ENCODE data around the gene USP47.

The USP47 gene, protein sequence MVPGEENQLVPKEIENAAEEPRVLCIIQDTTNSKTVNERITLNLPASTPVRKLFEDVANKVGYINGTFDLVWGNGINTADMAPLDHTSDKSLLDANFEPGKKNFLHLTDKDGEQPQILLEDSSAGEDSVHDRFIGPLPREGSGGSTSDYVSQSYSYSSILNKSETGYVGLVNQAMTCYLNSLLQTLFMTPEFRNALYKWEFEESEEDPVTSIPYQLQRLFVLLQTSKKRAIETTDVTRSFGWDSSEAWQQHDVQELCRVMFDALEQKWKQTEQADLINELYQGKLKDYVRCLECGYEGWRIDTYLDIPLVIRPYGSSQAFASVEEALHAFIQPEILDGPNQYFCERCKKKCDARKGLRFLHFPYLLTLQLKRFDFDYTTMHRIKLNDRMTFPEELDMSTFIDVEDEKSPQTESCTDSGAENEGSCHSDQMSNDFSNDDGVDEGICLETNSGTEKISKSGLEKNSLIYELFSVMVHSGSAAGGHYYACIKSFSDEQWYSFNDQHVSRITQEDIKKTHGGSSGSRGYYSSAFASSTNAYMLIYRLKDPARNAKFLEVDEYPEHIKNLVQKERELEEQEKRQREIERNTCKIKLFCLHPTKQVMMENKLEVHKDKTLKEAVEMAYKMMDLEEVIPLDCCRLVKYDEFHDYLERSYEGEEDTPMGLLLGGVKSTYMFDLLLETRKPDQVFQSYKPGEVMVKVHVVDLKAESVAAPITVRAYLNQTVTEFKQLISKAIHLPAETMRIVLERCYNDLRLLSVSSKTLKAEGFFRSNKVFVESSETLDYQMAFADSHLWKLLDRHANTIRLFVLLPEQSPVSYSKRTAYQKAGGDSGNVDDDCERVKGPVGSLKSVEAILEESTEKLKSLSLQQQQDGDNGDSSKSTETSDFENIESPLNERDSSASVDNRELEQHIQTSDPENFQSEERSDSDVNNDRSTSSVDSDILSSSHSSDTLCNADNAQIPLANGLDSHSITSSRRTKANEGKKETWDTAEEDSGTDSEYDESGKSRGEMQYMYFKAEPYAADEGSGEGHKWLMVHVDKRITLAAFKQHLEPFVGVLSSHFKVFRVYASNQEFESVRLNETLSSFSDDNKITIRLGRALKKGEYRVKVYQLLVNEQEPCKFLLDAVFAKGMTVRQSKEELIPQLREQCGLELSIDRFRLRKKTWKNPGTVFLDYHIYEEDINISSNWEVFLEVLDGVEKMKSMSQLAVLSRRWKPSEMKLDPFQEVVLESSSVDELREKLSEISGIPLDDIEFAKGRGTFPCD (N-terminal part only)
- 163 to 269 reads per million in 2 donors for total RNA-seq

DNA sequence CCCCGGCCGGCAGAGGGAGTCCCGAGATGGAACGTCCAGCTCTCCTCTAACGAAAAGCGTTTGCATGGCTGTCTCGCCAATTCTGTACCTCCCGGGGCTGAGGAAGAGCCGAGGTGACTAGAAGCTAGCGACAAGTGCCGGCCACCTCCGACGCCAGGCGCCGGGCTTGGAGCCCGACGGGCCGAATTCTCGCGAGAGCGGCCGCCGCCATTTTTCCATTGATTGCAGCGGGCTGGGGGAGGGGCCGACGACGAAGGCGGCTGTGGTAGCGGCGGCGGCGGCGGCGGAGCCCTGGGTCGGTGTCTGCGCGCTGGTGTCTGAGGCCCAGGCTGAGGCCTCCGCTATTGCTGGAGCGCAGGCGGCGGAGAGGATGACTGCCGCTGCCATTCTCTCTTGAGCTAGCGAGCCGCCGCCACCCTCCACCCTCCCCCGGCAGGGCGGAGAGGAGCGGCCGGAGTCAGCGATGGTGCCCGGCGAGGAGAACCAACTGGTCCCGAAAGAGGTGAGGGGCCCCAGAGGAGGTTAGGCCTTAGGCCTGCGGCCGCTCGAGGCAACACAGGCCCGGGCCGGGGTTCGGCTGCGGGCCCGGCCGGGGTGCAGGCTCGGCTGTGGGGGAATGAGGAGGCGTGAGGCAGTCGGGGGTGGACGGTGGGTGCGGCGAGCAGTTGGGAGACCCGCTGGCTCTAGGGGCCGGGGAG, at the start of gene USP47:
Gene USP47 (plus strand): TSS at position 250 of the 698 bp plus-strand sequence. CDS start 214 bp downstream, at position 464.
- DNase-seq = peak; percentile 97

DNA sequence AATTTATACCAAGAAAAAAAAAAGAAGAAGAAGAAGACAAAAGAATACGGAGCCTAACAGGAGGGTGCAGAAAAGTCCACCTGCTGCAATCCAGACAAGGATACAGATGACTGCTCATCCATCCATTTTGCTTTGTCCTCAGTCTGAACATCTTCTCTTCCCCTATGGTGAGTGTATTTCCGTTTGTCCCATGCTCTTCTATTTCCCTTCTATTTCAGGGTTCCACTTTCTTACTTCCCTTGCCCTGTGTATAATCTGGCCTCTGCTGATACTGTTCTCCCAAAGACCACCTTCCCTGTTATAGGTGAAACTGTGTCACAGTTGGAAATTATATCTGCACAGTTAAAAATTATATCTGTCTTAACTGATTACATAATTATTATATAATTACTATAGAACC, 48.7 kb upstream of the USP47 start:
- DNase-seq = no peak

DNA sequence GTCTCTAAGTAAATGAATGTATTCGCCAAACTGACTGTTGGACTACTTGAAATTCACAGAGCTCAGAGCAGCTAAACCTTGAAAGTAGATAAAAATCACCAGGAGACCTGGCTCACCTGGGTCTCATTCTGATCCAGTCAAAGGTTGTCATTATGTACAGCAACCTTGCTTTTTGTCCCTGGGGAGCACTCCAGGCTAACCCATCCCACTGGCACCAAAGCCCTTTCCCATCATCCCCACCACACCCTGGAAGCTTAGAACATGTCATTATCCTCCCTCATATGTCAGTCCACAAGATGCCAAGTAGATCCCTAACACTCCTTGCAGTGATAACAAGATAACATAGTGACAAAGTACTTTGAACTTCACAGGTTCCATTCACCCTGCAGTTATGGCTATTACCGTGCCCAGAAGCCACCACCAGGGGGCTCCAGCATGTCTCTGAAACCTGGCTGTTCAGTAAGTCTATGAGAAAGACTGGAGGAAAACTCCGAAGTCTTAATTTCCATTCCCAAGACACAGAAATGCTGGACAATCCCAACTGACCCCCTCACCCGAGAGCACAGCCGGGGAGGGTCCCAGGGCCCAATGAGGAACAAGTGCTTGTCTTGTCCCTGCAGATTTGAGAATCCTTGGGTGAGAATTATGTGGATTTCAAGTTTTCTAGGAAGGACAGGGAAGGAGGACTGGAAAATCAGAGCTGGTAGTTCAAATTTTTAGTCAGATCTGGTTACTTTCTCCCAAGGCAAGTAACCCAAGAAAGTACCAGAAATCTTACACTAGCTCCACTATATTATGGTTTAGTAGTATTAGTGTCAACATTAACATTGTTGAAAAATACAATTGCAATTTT, 43.0 kb upstream of the USP47 start:
- DNase-seq = peak; percentile 79

DNA sequence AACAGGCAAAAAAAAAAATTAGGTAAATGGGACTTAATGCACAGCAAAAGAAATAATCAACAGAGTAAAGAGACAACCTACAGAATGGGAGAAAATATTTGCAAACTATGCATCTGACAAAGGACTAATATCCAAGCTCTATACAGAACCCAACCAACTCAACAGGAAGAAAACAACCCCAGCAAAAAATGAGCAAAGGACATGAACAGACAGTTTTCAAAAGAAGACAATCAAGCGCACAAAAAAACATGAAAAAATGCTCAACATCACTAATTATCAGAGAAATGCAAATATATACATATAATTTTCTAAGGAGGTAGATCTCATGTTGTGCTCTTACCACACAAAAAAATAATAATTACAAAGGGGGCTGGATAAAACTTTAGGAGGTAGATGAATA, 36.5 kb upstream of the USP47 start:
- DNase-seq = no peak

DNA sequence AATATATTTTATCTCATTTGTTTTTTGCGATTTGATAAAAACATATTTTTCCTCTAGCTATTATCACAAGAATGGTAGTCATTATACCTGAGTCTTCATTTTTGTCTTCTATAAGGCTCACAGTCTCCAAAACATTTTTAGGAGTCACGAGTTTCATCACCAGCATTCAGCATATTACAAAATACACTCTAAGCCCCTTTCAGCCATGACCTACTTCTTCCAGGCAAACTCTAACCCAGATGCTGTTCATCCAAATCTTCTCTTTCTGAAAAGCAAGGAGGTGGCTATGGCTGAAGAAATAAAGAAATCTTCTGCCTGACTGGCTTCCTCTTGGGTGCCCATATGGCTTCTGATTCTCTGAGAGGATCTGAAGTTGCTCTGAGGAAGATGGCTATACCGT, 35.7 kb upstream of the USP47 start:
- no peak for DNase-seq

DNA sequence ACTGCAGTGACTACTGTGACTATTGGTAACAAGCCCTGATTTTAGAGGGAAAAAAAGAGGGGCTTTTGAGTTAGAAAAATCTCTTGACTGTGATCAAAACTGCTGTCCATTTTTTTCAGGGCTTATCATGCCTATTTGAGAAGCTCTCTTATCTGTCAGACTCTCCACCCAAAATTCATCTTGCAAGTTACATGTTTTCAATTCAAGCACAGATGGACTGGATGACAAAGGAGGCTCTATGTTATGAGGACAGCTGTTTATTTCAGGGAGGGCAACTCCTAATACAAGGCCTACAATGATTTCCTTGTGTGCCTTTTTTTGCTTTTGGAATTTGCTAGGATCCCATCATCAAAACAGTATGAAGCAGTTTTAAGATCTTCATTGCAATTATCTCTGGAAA, 35.2 kb upstream of the USP47 start:
- no peak for DNase-seq

DNA sequence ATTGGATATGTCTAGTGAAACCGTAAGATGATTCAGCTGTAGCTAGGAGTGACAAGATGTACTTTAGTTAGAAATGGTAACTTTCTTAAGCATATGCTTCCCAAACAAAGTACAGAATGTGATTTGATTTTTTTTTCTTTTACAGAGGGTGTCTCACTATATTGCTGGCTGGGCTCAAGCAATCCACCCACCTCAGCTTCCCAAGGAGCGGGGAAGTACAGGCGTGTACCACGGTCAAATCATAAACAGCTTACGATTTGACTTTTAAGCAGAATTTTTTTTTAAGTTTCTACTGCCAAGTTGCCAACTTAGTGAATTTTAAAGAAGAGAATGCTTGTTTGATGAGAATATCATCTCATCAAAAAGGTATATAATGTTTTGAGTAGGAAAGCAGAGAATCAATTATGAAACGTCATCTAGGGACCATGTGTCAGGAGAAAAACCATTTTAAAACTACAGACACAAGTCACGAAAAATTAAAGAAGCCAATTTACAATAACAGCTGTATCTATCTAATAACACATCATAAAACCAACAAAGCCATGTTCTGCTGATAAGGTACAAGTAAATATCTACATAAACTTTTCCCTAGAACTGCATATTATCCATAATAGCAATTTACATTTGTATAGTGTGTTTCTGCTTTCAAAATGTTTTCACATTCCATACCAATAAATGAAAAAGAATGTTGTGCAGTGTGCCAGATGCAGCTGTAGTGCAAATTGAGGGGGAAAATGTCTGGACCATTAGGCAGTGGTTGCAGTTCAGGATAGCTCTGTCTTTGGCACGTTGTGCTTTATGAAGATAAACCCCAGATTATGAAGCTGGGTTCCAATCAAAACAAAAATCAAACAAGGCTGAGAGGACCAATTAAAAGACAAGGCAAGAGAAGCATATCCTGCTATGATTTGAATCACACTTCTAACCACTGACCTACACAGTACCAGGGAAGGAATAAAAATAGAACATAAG, 33.7 kb upstream of the USP47 start:
- no peak for DNase-seq

DNA sequence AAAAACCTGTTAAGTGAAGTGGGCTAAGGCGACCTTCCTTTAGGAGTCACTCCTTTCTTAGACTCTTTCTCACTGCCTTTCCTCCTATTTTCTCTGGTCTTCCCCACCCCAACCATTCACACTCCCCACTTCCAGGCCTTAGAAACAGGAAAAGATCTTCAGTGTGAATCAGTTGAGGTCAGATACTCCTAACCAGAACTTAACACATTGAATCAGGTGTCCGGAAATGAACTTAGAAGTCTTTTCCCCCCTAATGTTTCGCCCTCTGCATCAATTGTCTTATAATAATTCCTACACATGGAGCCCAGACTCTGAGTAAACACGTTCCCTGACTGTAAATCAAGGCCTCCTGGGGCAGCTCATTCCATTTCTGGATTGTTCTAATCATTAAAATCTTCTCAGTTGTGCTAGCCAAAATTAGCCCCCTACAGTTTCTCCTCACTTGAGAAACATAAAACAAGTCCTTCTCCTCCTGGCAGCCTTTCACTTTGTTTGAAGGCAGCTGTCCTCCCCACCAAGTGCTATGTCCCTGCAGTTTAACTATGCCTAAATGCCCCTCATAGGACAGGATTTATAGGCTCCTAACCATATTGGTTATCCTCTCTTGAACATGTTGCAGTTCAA, 32.7 kb upstream of the USP47 start:
- DNase-seq = no peak

DNA sequence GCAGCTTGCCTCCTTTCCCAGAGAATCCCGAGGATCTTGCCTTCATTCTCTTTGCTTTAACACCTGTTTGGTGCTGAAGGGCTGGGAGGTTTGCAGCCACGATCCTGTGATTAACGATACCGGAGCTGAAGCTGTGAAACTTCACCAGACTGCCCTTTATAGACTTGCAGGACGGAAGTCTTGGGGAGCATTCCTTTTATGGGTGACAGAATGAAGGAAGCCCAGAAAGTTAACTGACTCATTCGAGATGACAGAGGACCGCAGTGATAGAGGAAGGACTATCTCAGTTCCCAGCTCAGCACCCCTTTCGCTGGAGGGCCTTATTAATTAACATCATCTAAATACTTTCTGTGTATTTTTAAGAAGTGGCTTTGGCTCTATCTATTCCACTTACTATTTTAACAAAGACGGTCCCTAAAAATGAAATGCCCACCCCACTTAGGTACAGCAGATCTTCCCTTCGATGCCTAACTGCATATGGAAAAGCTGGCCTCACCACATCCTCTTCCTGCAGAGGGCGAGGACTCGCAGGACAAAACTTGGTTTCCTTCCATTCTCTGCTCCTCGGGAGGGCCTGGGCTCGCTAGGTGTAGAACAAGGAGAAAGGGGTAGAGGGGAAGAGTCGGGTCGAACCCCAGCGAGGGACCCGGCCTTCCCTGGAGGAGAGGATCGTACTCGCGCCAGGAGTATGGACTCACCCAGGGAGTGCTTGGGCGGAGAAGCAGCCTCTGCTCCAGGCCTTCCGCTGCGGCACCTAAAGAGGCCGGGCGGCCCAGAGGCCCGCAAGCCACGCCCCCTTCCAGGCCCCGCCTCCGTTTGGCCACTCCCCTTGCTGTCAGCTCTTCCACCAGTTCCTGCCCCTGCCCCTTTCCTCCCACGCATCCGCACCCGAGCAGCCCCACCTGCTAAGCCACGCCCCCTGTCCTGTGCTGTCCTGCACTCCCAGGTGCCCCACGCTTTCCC, 30.7 kb upstream of the USP47 start:
- no peak for DNase-seq

DNA sequence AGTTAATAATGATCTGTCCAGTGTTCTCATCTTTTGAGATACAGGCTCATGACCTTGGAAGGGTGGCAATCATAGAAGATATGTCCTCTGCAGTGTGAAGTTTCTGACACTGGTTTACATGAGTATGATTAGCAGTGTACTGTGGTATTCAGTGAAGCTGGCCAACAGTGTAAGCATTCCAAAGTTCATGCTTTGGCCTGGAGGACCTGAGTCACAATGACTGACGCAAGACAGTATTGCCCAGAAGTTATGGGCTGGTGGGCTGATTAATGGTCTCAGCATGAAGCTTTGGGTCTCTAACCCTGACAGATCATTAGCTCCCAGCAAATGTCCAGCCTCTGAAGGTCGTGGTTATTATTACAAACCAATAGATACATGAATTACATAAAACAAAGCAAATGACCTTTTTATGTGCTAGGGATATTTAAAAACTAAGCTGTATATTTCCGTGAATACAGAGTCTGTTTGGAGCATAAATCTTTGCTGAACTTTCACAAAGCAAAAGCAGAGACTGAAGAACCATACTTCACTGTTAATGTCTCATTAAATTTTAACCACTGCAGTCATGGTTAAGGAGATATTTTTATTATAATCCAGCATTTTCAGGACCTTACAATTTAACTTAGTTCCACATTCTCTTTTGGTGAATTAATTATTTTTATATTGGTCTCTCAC, 28.3 kb upstream of the USP47 start:
- no peak for DNase-seq

DNA sequence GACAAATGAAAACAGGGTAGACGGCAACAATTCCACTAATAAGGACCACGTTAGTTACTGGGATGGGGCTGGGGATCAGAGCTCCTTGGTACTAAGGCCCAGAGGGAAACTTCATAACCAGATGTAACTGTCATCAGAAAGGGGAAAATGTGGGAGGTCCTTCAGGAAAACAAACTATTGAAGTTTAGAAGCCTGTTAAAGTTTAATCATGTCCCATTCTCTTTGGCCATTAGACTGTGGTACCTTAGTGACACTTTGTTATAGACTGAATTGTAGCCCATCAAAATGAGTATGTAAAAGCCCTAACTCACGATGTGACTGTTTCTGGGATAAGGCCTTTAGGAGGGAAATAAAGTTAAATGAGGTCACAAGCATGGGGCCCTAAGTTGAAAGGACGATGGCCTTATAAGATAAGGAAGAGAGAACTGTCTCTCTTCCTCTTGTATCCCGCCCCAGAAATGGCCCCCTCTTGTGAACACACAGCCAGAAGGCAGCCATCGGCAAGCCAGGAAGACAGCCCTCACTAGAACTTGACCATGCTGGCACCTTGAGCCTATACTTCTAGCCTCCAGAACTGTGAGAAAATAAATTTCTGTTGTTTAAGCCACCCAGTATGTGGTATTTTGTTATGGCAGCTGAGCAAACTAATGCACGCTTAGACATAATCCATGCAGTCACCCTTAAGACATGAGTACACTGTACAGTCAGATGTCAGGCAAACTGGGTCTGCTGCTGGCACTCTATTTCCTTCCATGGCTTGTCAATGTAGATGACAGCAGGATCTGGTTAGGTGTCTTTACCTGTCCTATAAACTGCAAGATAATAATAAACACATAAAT, 26.9 kb upstream of the USP47 start:
- DNase-seq = no peak

DNA sequence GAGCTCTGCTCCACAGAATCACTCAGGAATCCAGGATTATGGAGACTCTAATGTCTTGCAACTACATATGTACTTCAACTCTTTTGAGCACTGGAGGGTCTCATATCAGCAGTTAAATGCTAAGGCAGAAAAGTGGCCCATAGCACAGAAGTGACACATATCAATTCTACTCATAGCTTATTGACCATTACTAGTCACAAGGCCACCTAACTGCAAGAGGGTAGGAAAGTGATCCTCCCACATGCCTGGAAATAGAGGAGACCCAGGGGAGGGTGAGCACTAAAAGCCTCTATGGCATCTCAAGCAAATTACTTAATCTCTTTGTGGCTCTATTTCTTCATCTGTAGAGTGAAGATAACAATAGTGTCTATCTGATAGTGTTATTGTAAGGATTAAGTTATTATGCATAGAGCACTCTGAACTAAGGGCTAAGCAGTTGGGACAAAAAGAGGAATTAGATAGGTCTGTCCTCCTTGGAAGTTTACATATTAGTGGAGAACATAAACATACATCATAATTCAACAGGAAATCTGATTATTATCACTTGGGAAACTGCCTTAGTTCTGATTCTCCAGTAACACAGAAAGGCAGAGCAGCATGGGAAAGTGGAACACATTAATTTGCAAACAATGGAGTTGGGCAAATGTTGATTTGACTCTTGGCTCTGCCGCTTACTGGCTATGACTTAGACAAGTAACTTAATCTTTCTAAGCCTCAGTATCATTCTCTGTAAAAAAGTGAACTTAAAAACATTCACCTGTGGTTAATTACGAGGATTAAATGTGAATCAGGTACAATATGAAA, 25.1 kb upstream of the USP47 start:
- DNase-seq = no peak

DNA sequence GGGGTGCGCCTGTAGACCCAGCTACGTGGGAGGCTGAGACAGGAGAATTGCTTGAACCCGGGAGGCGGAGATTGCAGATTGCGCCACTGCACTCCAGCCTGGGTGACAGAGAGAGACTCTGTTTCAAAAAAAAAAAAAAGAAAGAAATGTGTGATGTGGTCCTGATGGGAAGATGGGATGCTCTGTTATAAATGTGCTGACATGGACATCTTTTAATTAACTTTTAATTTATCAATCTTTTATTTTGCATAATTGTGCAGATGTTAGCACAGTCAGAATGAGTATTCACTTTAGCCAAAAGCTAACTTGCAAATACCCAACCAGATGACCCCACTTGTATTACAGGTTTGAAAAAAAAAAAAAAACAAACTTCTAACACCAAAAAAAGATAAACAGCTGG, 23.8 kb upstream of the USP47 start:
- DNase-seq = no peak

DNA sequence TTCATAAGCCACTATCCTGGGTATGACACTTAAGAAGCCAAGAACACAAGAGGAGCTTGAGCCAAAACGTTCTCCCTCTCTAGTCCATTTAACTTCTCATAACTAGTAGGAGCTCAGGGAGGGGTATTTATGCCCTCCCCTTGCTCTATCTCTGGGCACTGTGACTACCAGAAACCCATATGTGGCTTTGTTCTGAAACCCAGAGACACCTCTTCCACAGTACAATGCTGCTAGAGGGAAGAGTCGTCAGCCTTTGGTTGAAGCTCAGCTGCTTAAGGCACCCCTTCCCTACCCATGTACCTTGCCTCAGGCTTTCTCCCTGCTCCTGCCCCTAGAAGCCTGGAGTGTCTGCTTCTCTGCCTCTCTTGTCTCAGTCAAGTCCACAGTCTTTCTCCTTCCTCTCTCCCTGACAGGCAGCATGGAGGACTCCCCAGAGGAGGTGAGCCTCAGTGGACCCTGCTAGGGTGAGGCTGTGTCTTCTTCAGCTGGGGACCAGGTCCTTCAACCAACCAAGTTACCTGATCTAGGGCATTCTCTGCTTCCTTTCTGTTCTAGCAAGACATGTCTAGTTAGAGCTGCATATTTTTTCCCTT, 23.1 kb upstream of the USP47 start:
- DNase-seq = no peak

DNA sequence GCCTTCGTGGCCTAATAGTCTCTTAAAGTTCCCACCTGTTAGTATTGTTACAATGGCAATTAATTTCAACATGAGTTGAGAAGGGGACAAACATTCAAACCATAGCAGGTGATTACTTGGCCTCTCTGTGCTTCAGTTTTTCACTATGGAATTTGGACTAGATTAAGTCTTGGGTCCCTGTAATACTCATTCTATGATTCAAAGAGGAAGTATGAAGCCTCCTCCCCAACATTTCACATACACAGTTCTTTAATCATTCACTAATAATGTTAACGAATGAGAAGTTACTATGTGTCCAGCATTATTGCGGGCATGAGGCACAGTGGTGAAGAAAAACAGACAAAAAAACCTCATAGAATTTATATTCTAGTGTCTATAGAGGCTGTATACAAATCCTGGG, 19.9 kb upstream of the USP47 start:
- no peak for DNase-seq

DNA sequence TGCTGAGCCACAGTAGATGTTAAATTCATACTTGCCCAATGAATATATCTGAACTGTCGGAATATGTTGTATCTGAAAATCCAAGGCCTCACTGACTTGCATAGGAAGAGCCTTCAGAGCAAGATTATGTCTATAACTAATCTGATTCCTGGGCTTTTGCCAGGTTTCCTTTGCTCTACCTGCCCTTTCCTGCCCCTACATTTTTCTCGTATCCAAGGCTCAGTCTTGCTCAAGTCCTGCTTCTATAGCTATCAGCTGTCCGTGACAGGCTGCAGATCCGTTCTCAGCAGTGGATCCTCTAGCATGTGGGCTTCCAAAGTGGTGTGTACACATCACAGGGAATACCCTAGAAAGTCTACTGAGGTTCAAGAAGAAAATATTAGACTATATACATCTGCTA, 18.8 kb upstream of the USP47 start:
- no peak for DNase-seq

All from T-helper 9 cell (primary cell).